GM23248 (cell line): ENCODE measurements around the gene TTC14. TPM values are rescaled to one million over a fixed set of nuclear protein-coding genes. Genes with fewer than 3 reads are reported as not detected.

Experiments used
- DNase-seq: peaks from one replicate; pipeline ENCODE4 v3.0.0-alpha.2; 2015
- H2AFZ ChIP-seq: fragments of 200-600 bp; sonication (generic); 2 replicates; pipeline ENCODE4 v1.6.1; 2016; ENCODE audit warnings: antibody characterized with exemption
- H3F3A ChIP-seq: fragments of 200-600 bp; sonication (generic); 2 replicates; pipeline ENCODE4 v1.6.1; 2016; ENCODE audit warnings: mild to moderate bottlenecking, antibody characterized with exemption, mixed run types; ENCODE audit not compliant: insufficient read depth
- H3K27ac ChIP-seq: fragments of 200-600 bp; sonication (generic); 2 replicates; pipeline ENCODE4 v1.5.1; 2016; ENCODE audit warnings: mild to moderate bottlenecking
- H3K27me3 ChIP-seq: fragments of 200-600 bp; sonication (generic); replicated peaks from 2 replicates; pipeline ENCODE4 v1.6.1; 2016; ENCODE audit warnings: mild to moderate bottlenecking; ENCODE audit not compliant: insufficient read depth
- H3K36me3 ChIP-seq: fragments of 200-600 bp; sonication (generic); 2 replicates; pipeline ENCODE4 v1.6.1; 2016; ENCODE audit warnings: low read depth, mild to moderate bottlenecking
- H3K4me1 ChIP-seq: fragments of 200-600 bp; sonication (generic); 2 replicates; pipeline ENCODE4 v1.6.1; 2016; ENCODE audit warnings: mild to moderate bottlenecking; ENCODE audit not compliant: insufficient read depth
- H3K4me2 ChIP-seq: fragments of 200-600 bp; sonication (generic); one replicate; pipeline ENCODE4 v1.6.1; 2016; ENCODE audit warnings: mild to moderate bottlenecking; ENCODE audit not compliant: unreplicated experiment
- H3K4me3 ChIP-seq: fragments of 200-600 bp; sonication (generic); 2 replicates; pipeline ENCODE4 v1.5.1; 2016; ENCODE audit warnings: mild to moderate bottlenecking
- H3K79me2 ChIP-seq: fragments of 200-600 bp; sonication (generic); 2 replicates; pipeline ENCODE4 v1.6.1; 2016; ENCODE audit warnings: mild to moderate bottlenecking; ENCODE audit not compliant: insufficient read depth
- H3K9ac ChIP-seq: fragments of 200-600 bp; sonication (generic); 2 replicates; pipeline ENCODE4 v1.6.1; 2016; ENCODE audit warnings: mild to moderate bottlenecking
- H3K9me2 ChIP-seq: fragments of 200-600 bp; sonication (generic); 2 replicates; pipeline ENCODE4 v1.6.1; 2016; ENCODE audit warnings: mixed run types, mild to moderate bottlenecking, moderate library complexity; ENCODE audit not compliant: insufficient read depth
- H3K9me3 ChIP-seq: fragments of 200-600 bp; sonication (generic); one replicate; pipeline ENCODE4 v1.6.1; 2017; ENCODE audit warnings: low read depth
- H4K20me1 ChIP-seq: fragments of 200-600 bp; sonication (generic); 2 replicates; pipeline ENCODE4 v1.6.0; 2016; ENCODE audit not compliant: insufficient read depth
- EZH2 ChIP-seq: fragments of 200-600 bp; sonication (generic); IDR thresholded peaks from 2 replicates; pipeline ENCODE4 v1.6.1; 2018; ENCODE audit warnings: antibody characterized with exemption, mild to moderate bottlenecking; ENCODE audit not compliant: insufficient read depth, poor library complexity, severe bottlenecking
- EZH2phosphoT487 ChIP-seq: fragments of 200-600 bp; sonication (generic); IDR thresholded peaks from 2 replicates; pipeline ENCODE4 v1.6.1; 2018; ENCODE audit warnings: antibody characterized with exemption, moderate library complexity, mild to moderate bottlenecking, low read depth; ENCODE audit not compliant: insufficient read depth
- WGBS, 2 experiments: methylation state at CpG; one replicate each; pipeline ENCODE4 v1.1.6; 2015 to 2017; ENCODE audit warnings: low lambda C conversion rate in 2 of 2, low coverage in 1 of 2; ENCODE audit errors: missing lambda C conversion rate in 2 of 2; 5-methylcytosine and 5-hydroxymethylcytosine counted together
- in situ Hi-C: fragments of 300-500 bp; cut with MboI; formaldehyde crosslinking; loops from 2 replicates; pipeline ENCODE4 v1.15.0; 2020
- polyA plus RNA-seq: library from polyadenylated mRNA; unstranded; fragments of >200 nt; fragmentation: Nextera tagmentation; extraction: Ambion mirVana; gene quantifications from 2 replicates; pipeline ENCODE4 v1.2.1, GENCODE V29; 2016
- small RNA-seq: library from RNA; depleted of rRNA; stranded (forward); fragments of <200 nt; gene quantifications from one replicate; pipeline ENCODE3, GENCODE V24; 2014; ENCODE audit warnings: low read depth, low replicate concordance
- total RNA-seq: library from RNA; depleted of rRNA; stranded (reverse); fragments of >200 nt; shearing (Covaris generic); gene quantifications from 2 replicates; pipeline ENCODE4 v1.2.3, GENCODE V29; 2014; rRNA removed

TTC14 gene
- total and polyA plus RNA-seq, 2 experiments from 2014 or later = 21.4 to 26.0 TPM

DNA sequence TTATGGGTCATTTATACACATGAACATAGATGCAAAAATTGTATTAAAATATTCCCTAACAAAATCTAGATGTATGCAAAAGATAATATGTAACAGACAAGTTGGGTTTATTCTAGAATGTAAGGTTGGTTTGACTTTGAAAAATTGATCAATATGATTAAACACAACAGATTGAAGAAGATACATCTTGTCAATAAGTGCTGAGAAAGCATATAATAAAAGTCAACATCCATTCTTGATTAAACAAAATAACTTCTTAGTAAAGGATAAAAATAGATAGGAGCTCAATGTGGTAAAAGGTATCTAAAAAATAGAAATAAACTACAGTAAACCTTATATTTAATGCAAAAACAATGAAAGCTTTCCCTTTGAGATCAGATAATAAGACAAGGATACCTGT lies 39.0 kb downstream of the TTC14 start:
- no peaks in the 10 kb centered on the region for H3K36me3 ChIP-seq
- no peak overlapping the region for H3K9ac ChIP-seq
- no peak overlapping the region for H3K4me2 ChIP-seq
- H3K9me3 ChIP-seq = no peaks in the 10 kb centered on the region
- no peaks in the 10 kb centered on the region for H3K4me1 ChIP-seq
- no peaks in the 10 kb centered on the region for H4K20me1 ChIP-seq
- no peaks in the 10 kb centered on the region for H3K27me3 ChIP-seq
- no peak for DNase-seq
- H2AFZ ChIP-seq = no peak overlapping the region
- in situ Hi-C loops = no loop called here
- no peaks in the 10 kb centered on the region for H3K9me2 ChIP-seq
- no peaks in the 10 kb centered on the region for H3K79me2 ChIP-seq
- no peak overlapping the region for H3K4me3 ChIP-seq
- TF ChIP-seq EZH2phosphoT487 = no peak
- TF ChIP-seq EZH2 = no peak
- no peaks in the 10 kb centered on the region for H3F3A ChIP-seq
- no peak overlapping the region for H3K27ac ChIP-seq

DNA sequence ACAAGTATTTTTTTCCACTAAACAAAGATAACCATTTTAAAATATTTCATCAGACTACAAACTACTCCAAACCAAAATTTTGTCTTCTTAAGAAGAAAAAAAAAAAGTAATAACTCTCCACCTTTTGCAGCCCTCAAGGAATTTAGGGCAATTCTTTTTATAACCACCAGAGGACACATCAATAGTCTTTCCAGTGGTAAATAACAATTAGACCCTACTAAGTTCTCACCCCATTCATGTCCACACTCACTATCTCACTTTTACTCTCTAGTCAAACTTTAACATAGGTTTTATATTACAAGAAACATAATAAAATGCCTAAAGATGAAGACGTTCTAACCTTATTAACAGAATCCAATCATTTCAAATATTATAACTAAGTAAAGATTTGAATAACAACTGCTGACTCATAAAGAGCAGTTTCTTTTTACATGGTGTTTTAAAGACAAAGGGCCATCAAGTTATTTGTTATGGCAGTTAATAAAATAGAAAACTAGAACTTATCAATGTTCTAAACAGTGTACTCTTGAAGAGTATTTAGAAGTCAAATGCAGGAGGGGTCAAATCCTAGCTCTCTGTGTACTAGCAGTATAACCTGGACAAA lies 44.3 kb downstream of the TTC14 start:
- Histone ChIP-seq H3K4me2 (no peak overlapping the region), H3K79me2 (no peaks in the 10 kb centered on the region), H4K20me1 (no peaks in the 10 kb centered on the region), H3K4me3 (no peak overlapping the region), H2AFZ (no peak overlapping the region), H3K9ac (no peak overlapping the region), H3F3A (no peaks in the 10 kb centered on the region), H3K9me2 (no peaks in the 10 kb centered on the region), H3K9me3 (no peaks in the 10 kb centered on the region), H3K27ac (no peak overlapping the region), H3K4me1 (no peaks in the 10 kb centered on the region), H3K27me3 (no peaks in the 10 kb centered on the region), H3K36me3 (no peaks in the 10 kb centered on the region)
- DNase-seq = peak; percentile 7
- in situ Hi-C loops = no loop called here
- WGBS, 2 experiments = 22 to 23% methylated on average over 1 of the region's 1 CpG
- TF ChIP-seq EZH2phosphoT487 (no peak), EZH2 (no peak)

DNA sequence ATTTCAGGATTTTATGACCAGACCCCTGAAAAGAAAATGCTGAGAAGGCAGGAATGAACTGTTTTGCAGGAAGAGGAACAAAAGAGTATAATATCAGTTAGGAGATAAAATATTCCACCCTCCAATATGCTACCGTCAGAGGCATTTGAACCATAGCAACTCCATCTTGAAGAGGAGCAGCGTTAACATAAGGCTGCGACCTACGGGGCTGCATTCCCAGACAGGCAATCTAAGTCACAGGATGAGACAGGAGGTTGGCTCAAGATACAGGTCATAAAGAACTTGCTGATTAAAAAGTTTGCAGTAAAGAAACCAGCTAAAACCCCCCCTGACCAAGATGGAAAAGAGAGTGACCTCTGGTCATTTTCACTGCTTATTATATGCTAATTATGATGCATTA lies 54.4 kb downstream of the TTC14 start:
- Histone ChIP-seq H3K27ac (no peak overlapping the region), H3K79me2 (no peaks in the 10 kb centered on the region), H3K9me3 (no peaks in the 10 kb centered on the region), H2AFZ (0 out of 2 replicates have a peak overlapping the region, but pooled peaks have one; percentile 3), H4K20me1 (no peaks in the 10 kb centered on the region), H3K4me2 (no peak overlapping the region), H3K4me3 (no peak overlapping the region), H3K4me1 (no peaks in the 10 kb centered on the region), H3F3A (no peaks in the 10 kb centered on the region), H3K36me3 (no peaks in the 10 kb centered on the region), H3K9me2 (no peaks in the 10 kb centered on the region), H3K27me3 (no peaks in the 10 kb centered on the region), H3K9ac (no peak overlapping the region)
- in situ Hi-C loops = no loop called here
- WGBS, 2 experiments = 48 to 50% methylated on average over 4 of the region's 4 CpGs
- TF ChIP-seq EZH2phosphoT487 (no peak), EZH2 (no peak)
- no peak for DNase-seq

DNA sequence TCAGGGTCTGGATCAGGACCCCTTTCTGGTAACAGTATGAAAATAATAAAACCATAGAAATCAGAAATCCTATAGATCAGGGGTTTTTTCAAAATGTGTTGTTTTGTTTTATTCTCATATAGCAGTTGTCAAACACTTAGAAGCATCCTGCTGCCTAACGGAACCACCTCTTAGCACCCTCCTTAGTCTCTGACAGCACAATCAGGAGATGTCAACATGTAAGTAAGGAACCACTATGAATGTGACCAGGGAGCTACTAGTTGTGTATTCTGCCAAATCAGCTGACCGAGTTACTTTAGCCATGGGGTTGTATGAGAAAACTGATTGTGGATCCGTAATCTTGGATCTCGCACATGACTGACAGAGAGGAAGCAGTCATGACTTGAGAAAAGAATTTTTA lies 55.1 kb downstream of the TTC14 start:
- TF ChIP-seq EZH2phosphoT487 (no peak), EZH2 (no peak)
- H2AFZ ChIP-seq = 0 out of 2 replicates have a peak overlapping the region, but pooled peaks have one; percentile 3
- H3K9ac ChIP-seq = no peak overlapping the region
- no peaks in the 10 kb centered on the region for H3K9me3 ChIP-seq
- H3K36me3 ChIP-seq = no peaks in the 10 kb centered on the region
- H3K79me2 ChIP-seq = no peaks in the 10 kb centered on the region
- in situ Hi-C loops = no loop called here
- no peak overlapping the region for H3K4me3 ChIP-seq
- H3K27me3 ChIP-seq = no peaks in the 10 kb centered on the region
- no peaks in the 10 kb centered on the region for H3F3A ChIP-seq
- no peaks in the 10 kb centered on the region for H3K4me1 ChIP-seq
- WGBS, 2 experiments = 75 to 81% methylated on average over 4 of the region's 4 CpGs
- H3K9me2 ChIP-seq = no peaks in the 10 kb centered on the region
- no peak overlapping the region for H3K27ac ChIP-seq
- no peak overlapping the region for H3K4me2 ChIP-seq
- no peaks in the 10 kb centered on the region for H4K20me1 ChIP-seq
- DNase-seq = no peak

Small RNAs within 50 kb of the gene (small RNA-seq; reads per million reads assigned to genes)
- gene AC068298.1 (not detected), gene RNU6-486P (not detected)

Other genes starting within 250 kb of the TTC14 start
- gene CCDC39, start 77.3 kb downstream of the TTC14 start, total RNA-seq = not detected in 2 replicates
- gene CCDC39, start 77.3 kb downstream of the TTC14 start, polyA plus RNA-seq = not detected in 2 replicates